WTC11 (cell line): ENCODE measurements around the gene RCBTB2. TPM values are rescaled to one million over a fixed set of nuclear protein-coding genes. Genes with fewer than 3 reads are reported as not detected.

Source experiments
- ATAC-seq: fragments of 200-7000 bp; cut with Tn5 transposase; 2 replicates; pipeline ENCODE4 v1.10.0; 2021; ENCODE audit warnings: mild to moderate bottlenecking, moderate library complexity
- CTCF ChIA-PET: fragments of 300-600 bp; sonication (Branson Sonifier 250); formaldehyde crosslinking; loops from one replicate; lab custom pipeline; 2021; ENCODE audit warnings: antibody characterized with exemption; lab: Charles Lee
- POLR2A ChIA-PET: fragments of 350-600 bp; sonication (Branson Sonifier 250); formaldehyde crosslinking; loops from one replicate; lab custom pipeline; 2021; ENCODE audit warnings: antibody characterized with exemption; lab: Charles Lee
- DNase-seq: peaks from one replicate; pipeline ENCODE4 v3.0.0; 2021; ENCODE audit warnings: low spot score
- H3K27ac Mint-ChIP-seq: 2 replicates; pipeline ENCODE4 v1.8.0; 2021; ENCODE audit warnings: mixed read lengths
- H3K27me3 Mint-ChIP-seq: 2 replicates; pipeline ENCODE4 v1.8.0; 2021; ENCODE audit warnings: low read depth, mild to moderate bottlenecking, moderate library complexity, mixed read lengths
- H3K36me3 Mint-ChIP-seq: 2 replicates; pipeline ENCODE4 v1.8.0; 2021; ENCODE audit warnings: mixed read lengths
- H3K4me1 Mint-ChIP-seq: 2 replicates; pipeline ENCODE4 v1.8.0; 2022; ENCODE audit warnings: mixed read lengths
- H3K4me3 Mint-ChIP-seq: 2 replicates; pipeline ENCODE4 v1.8.0; 2021; ENCODE audit warnings: mild to moderate bottlenecking, moderate library complexity, mixed read lengths
- H3K9me3 Mint-ChIP-seq: 2 replicates; pipeline ENCODE4 v1.8.0; 2021; ENCODE audit warnings: mixed read lengths
- ATF1 ChIP-seq: sonication (generic); formaldehyde crosslinking; IDR thresholded peaks from 2 replicates; pipeline ENCODE4 v1.8.1; 2023; ENCODE audit warnings: mild to moderate bottlenecking, moderate library complexity, missing genetic modification reagents
- EMX1 ChIP-seq: fragments of 250-450 bp; sonication (Bioruptor Pico); IDR thresholded peaks from 2 replicates; pipeline ENCODE4 v1.8.0; 2021; ENCODE audit warnings: mild to moderate bottlenecking
- GTF2I ChIP-seq: fragments of 250-450 bp; sonication (Bioruptor Pico); conservative IDR thresholded peaks from 2 replicates; pipeline ENCODE4 v1.4.0; 2021; ENCODE audit warnings: mild to moderate bottlenecking
- MAX ChIP-seq: sonication (generic); formaldehyde crosslinking; IDR thresholded peaks from 2 replicates; pipeline ENCODE4 v1.8.0; 2022; ENCODE audit warnings: mild to moderate bottlenecking, missing genetic modification reagents
- NR1H2 ChIP-seq: sonication (generic); formaldehyde crosslinking; IDR thresholded peaks from 2 replicates; pipeline ENCODE4 v1.9.0; 2021; ENCODE audit warnings: mild to moderate bottlenecking, moderate library complexity, missing genetic modification reagents
- NR3C1 ChIP-seq: sonication (generic); formaldehyde crosslinking; conservative IDR thresholded peaks from 2 replicates; pipeline ENCODE4 v1.8.1; 2023; ENCODE audit warnings: low read depth, mild to moderate bottlenecking, missing genetic modification reagents
- PREB ChIP-seq: sonication (generic); formaldehyde crosslinking; IDR thresholded peaks from 2 replicates; pipeline ENCODE4 v1.8.1; 2022; ENCODE audit warnings: mild to moderate bottlenecking, missing genetic modification reagents, moderate library complexity, borderline replicate concordance
- TEAD1 ChIP-seq: sonication (generic); formaldehyde crosslinking; IDR thresholded peaks from 2 replicates; pipeline ENCODE4 v1.8.0; 2022; ENCODE audit warnings: mild to moderate bottlenecking, missing genetic modification reagents
- USF1 ChIP-seq: sonication (generic); formaldehyde crosslinking; IDR thresholded peaks from 2 replicates; pipeline ENCODE4 v1.8.0; 2022; ENCODE audit warnings: mild to moderate bottlenecking, missing genetic modification reagents
- ZNF138 ChIP-seq: sonication (generic); formaldehyde crosslinking; conservative IDR thresholded peaks from 2 replicates; pipeline ENCODE4 v1.8.1; 2022; ENCODE audit warnings: mild to moderate bottlenecking, moderate library complexity, missing genetic modification reagents
- ZNF317 ChIP-seq: sonication (generic); formaldehyde crosslinking; IDR thresholded peaks from 2 replicates; pipeline ENCODE4 v1.8.1; 2023; ENCODE audit warnings: low read depth, mild to moderate bottlenecking, moderate library complexity, missing genetic modification reagents, borderline replicate concordance
- ZNF532 ChIP-seq: fragments of 250-450 bp; sonication (Bioruptor Pico); IDR thresholded peaks from 2 replicates; pipeline ENCODE4 v1.9.0; 2021; ENCODE audit warnings: mild to moderate bottlenecking, borderline replicate concordance
- total RNA-seq: library from RNA; stranded (reverse); gene quantifications from 3 replicates; pipeline ENCODE4 v1.2.3, GENCODE V29; 2021
- TF ChIP-seq, protein P1 (sequence below): sonication (generic); formaldehyde crosslinking; IDR thresholded peaks from 2 replicates; pipeline ENCODE4 v1.8.1; 2023; ENCODE audit warnings: mild to moderate bottlenecking, missing genetic modification reagents, moderate library complexity
- TF ChIP-seq, protein P2 (sequence below): sonication (generic); formaldehyde crosslinking; IDR thresholded peaks from 2 replicates; pipeline ENCODE4 v1.8.0; 2022; ENCODE audit warnings: missing genetic modification reagents
- TF ChIP-seq, protein P3 (sequence below): sonication (generic); formaldehyde crosslinking; IDR thresholded peaks from 2 replicates; pipeline ENCODE4 v1.8.1; 2022; ENCODE audit warnings: low read depth, missing genetic modification reagents, borderline replicate concordance

The RCBTB2 gene
- total RNA-seq, 1 experiment from 2014 or later = 6.6 TPM

- DNase-seq (no peak), ATAC-seq (no peak)
- Mint-ChIP-seq H3K27me3 (no peaks in the 10 kb centered on the region), H3K27ac (no peak overlapping the region), H3K9me3 (0 out of 2 replicates have a peak, but pooled peaks cover 4% of the 10 kb centered on the region), H3K4me1 (peaks cover 18% of the 10 kb centered on the region), H3K4me3 (no peak overlapping the region), H3K36me3 (no peaks in the 10 kb centered on the region)
- TF ChIP-seq PREB (CRISPR knock-in tag) (no peak), ZNF138 (CRISPR knock-in tag) (no peak), NR3C1 (no peak), TEAD1 (CRISPR knock-in tag) (no peak), ATF1 (CRISPR knock-in tag) (no peak), MAX (CRISPR knock-in tag) (no peak)
- TF ChIP-seq, protein P1, sequence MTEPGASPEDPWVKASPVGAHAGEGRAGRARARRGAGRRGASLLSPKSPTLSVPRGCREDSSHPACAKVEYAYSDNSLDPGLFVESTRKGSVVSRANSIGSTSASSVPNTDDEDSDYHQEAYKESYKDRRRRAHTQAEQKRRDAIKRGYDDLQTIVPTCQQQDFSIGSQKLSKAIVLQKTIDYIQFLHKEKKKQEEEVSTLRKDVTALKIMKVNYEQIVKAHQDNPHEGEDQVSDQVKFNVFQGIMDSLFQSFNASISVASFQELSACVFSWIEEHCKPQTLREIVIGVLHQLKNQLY (CRISPR knock-in tag) = no peak
- CTCF ChIA-PET = no interaction called here
- POLR2A ChIA-PET = no interaction called here
Observed at GRCh38 chr13:48564056-48564455, 31.2 kb upstream of the RCBTB2 start.

DNA sequence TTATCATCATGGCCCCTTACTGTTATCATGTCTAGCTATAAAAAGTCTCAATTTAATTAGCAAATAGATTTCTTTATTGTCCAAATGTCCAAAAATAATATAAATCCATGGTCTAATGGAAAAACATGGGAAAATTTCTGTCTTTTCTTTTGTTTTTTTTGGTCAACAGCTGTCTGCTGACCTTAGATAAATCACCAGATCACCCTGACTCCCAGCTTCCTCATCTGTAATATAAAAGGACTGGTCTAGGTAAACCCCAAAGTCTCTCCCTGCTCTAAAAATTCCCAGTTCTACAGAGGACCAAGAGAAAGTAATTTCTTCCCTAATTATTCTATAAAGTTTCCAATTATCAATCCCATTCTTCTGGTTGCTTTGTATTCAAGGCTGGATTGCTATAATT, 30.7 kb upstream of the RCBTB2 start:
- Mint-ChIP-seq H3K9me3 (0 out of 2 replicates have a peak, but pooled peaks cover 4% of the 10 kb centered on the region), H3K36me3 (no peaks in the 10 kb centered on the region), H3K27ac (no peak overlapping the region), H3K27me3 (no peaks in the 10 kb centered on the region), H3K4me1 (peaks cover 17% of the 10 kb centered on the region), H3K4me3 (no peak overlapping the region)
- DNase-seq (no peak), ATAC-seq (no peak)
- POLR2A ChIA-PET = no interaction called here
- CTCF ChIA-PET = no interaction called here
- no peak for TF ChIP-seq ZNF317 (CRISPR knock-in tag)
- TF ChIP-seq, protein P2, sequence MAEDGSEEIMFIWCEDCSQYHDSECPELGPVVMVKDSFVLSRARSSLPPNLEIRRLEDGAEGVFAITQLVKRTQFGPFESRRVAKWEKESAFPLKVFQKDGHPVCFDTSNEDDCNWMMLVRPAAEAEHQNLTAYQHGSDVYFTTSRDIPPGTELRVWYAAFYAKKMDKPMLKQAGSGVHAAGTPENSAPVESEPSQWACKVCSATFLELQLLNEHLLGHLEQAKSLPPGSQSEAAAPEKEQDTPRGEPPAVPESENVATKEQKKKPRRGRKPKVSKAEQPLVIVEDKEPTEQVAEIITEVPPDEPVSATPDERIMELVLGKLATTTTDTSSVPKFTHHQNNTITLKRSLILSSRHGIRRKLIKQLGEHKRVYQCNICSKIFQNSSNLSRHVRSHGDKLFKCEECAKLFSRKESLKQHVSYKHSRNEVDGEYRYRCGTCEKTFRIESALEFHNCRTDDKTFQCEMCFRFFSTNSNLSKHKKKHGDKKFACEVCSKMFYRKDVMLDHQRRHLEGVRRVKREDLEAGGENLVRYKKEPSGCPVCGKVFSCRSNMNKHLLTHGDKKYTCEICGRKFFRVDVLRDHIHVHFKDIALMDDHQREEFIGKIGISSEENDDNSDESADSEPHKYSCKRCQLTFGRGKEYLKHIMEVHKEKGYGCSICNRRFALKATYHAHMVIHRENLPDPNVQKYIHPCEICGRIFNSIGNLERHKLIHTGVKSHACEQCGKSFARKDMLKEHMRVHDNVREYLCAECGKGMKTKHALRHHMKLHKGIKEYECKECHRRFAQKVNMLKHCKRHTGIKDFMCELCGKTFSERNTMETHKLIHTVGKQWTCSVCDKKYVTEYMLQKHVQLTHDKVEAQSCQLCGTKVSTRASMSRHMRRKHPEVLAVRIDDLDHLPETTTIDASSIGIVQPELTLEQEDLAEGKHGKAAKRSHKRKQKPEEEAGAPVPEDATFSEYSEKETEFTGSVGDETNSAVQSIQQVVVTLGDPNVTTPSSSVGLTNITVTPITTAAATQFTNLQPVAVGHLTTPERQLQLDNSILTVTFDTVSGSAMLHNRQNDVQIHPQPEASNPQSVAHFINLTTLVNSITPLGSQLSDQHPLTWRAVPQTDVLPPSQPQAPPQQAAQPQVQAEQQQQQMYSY = no peak
- no peak for TF ChIP-seq ZNF532 (CRISPR knock-in tag)
- no peak for TF ChIP-seq USF1 (CRISPR knock-in tag)
- no peak for TF ChIP-seq NR1H2 (CRISPR knock-in tag)
- TF ChIP-seq, protein P3, sequence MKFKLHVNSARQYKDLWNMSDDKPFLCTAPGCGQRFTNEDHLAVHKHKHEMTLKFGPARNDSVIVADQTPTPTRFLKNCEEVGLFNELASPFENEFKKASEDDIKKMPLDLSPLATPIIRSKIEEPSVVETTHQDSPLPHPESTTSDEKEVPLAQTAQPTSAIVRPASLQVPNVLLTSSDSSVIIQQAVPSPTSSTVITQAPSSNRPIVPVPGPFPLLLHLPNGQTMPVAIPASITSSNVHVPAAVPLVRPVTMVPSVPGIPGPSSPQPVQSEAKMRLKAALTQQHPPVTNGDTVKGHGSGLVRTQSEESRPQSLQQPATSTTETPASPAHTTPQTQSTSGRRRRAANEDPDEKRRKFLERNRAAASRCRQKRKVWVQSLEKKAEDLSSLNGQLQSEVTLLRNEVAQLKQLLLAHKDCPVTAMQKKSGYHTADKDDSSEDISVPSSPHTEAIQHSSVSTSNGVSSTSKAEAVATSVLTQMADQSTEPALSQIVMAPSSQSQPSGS (CRISPR knock-in tag) = no peak
- TF ChIP-seq EMX1 = no peak
- TF ChIP-seq GTF2I (CRISPR knock-in tag) = no peak
